H54 (cell line): Measurements from ENCODE around the gene GSDME.

Source experiments
- DNase-seq: peaks from one replicate; pipeline ENCODE4 v3.0.0; 2011; ENCODE audit warnings: low spot score, mixed read lengths; ENCODE audit not compliant: insufficient read length
- FAIRE-seq: peaks from 3 replicates; lab custom pipeline; 2011; peaks lifted over from hg19 to GRCh38; lab: Jason Lieb, UNC
- POLR2A ChIP-seq: IDR thresholded peaks from 2 replicates; pipeline ENCODE4 v1.6.1; 2011; ENCODE audit warnings: low read depth, mild to moderate bottlenecking, low read length

The GSDME gene

DNA sequence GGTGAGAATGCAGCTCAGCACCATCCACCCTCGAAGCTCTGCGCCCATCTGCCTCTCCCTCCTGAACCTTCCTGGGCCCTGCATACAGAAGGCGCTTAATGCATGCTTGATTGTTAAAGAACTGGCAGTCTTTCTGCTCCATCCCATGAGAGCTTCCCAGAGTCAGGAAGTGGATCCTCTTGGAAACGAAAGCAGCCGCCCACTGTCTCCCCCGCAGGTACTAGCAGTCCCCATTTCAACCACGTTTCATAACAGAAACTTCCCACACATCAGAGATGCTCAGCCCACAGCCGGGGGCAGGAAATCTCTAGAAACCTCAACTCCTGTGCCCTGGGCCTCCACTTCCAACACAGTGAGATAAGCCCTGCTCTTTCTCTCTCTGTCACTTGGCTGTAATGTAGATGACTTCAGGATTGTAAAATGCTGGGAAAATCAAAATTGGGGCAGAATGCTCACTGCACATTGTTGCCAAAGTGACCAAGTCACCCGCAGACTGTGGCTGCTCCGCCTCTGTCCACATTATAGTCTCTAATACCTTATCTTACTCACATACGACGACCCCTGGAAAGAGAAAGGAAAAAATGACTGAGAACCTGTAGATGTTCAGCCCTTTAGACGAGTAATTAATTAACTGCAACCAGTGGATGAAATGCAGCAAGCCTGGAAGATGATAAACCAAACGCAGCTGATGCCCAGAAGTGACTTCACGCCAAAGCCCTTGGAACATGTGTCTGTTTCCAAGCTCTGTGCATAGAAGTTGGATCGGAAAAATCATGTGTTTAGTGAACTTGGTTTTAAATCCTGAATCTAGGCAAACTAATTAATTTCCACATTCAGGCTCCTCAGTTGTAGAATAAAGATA lies 28.5 kb downstream of the GSDME start:
- TF ChIP-seq POLR2A, result no peak
- no peak for FAIRE-seq
- no peak for DNase-seq

GRCh38 chr7:24728121-24728500 lies 29.2 kb downstream of the GSDME start:
- TF ChIP-seq POLR2A, result no peak
- FAIRE-seq (no peak), DNase-seq (no peak)

DNA sequence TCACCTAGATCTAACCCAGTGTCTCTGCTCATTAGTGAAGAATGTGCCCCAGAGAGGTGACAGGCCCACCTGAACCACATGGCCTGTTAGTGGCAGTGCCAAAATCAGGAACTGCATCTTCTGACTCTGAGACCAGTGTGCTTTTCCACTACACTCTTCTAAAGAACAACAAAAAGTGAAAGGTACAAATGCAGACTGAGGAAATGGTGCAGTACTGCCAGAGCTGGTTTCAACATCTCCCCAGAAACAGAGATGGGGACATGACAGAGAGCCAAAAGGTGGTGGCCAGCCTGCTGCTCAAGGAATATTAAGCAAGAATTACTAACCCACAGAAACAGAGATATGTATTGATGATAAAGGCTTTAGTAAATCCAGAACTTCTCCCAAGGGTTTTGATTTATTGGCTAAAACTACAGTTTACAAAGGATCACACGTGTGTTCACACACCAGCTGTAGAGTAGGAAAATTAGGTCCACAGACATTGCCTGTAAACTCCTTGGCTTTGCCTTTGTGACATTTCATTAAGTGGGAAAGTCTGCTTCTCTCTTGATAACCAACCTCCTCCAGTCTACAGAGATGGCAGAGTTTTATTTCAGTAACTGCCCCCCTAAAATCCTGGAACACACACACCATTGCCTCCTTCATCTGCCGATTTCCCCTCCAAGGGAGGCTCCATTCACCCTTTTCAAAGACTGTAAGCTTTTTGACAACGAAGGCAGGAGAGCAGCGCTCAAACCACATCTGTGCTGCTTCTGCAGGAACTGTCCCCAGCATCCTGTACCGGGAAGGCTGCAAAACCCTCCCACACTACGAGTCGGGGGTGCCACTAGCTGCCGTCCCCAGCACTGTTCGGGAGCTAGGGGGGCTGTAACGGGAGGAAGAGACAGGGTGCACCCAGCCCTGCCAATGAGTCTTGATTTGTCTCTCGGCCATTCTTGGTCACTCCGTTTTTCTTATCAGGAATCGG lies 29.8 kb downstream of the GSDME start:
- FAIRE-seq (no peak), DNase-seq (no peak)
- no peak for TF ChIP-seq POLR2A

- no peak for DNase-seq
- no peak for FAIRE-seq
- no peak for TF ChIP-seq POLR2A
Measured at GRCh38 chr7:24725554-24726241, 31.6 kb downstream of the GSDME start.

DNA sequence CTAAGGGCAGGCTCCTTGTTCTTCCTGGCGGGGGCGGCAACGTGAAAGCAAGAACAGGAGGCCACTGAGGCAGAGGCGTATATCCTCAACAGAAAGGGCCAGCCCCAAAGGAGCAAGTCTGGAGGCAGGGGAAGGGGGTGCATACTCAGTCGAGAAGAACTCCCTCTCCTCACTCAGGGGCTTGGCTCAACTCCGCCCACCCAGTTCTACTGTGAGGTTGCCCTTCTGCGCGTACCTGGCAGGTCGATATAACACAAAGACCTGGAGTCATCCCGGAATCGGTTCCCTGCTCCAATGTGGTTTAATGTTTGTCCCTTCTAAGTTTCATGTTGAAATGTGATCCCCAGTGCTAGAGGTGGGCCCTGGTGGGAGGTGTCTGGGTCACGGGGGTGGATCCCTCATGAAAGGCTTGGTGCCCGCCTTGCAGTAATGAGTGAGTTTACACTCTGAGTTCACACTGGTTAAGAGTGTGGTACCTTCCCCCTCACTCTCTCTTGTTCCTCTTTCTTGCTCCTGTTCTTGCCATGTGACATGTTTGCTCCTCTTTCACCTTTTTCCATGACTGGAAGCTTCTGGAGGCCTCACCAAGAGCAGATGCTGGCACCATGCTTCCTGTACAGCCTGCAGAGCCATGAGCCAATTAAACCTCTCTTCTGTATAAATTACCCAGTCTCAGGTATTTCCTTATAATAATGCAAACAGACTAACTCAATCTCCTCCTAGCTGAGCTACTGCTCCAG lies 32.6 kb downstream of the GSDME start:
- TF ChIP-seq POLR2A, result no peak

DNA sequence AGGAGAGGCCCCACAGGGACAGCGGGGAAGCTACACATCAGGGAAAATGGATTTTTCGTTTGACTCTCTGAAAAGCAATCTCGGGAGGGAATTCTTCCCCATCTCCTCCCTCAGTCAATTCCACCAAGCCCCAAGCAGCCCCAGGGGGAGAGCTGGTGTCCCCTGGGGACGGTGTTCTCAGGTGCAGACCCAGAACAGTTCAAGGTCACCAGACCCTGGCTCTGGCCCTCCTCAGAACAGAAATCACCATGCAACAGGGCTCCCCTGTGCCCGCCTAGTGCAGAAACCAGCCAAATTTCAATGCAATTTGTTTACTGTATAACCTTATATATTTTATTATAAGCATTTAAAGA lies 34.1 kb downstream of the GSDME start:
- no peak for DNase-seq
- TF ChIP-seq POLR2A, result no peak
- no peak for FAIRE-seq

More for the DNA sequence above, 32.6 kb downstream of the GSDME start:
- DNase-seq (no peak), FAIRE-seq (no peak)

DNA sequence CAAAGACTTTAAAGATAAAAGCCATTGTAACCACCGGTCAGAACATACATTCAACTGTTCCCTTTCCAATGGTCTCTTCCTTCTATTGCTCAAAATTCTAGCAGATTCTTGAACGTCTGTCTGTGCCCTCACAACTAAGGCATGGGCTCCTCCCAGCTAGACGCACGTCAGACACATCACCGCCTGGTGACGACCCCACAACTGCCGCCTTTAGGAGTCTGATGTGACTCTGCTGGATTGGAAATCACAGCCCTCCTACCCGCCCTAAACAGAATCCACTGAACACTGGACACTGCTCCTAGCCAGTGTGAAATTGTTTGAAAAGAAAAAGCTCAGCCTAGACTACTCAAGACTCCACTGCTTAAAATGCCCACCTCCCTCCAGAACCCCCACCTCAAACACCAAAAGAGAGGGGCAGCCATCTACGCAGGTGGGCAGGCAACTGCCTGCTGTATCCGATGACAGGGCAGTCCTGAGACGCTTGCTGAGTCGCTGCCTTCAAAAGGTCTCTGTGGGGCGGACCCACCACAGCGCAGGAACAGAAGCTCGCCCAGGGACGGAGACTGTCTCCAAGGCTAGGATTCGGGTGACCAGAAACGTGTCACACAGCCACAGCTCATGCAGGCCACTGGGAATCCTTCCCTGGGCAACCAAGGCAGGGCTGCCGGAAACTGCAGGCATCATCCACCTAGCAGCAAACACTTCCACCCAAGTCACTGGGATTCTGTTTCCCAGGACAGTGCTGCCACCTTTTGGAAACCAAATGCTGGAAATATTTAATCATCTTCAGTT lies 34.7 kb downstream of the GSDME start:
- DNase-seq, result peak; percentile 40

GRCh38 chr7:24721481-24722001 lies 35.7 kb downstream of the GSDME start:
- DNase-seq, result no peak
- no peak for TF ChIP-seq POLR2A
- FAIRE-seq, result no peak

More for the DNA sequence above, 34.7 kb downstream of the GSDME start:
- FAIRE-seq, result no peak
- TF ChIP-seq POLR2A, result no peak

DNA sequence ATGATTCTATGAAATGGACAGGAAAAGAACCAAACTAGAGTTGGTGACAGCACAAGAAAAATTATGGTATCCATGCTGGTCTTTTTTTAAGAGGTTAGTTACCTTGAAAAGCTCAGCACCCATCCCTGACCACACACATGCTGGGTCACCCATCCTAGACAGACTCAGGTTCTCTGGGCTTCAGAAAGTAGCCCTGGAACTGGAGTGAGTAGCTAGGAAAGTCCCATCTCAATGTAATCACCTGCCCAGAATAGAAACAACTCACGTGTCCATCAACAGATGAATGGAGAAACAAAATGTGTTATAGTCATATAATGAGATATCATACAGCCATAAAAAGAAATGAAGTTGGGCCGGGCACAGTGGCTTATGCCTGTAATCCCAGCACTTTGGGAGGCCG lies 37.0 kb downstream of the GSDME start:
- no peak for FAIRE-seq
- no peak for DNase-seq
- TF ChIP-seq POLR2A, result no peak

DNA sequence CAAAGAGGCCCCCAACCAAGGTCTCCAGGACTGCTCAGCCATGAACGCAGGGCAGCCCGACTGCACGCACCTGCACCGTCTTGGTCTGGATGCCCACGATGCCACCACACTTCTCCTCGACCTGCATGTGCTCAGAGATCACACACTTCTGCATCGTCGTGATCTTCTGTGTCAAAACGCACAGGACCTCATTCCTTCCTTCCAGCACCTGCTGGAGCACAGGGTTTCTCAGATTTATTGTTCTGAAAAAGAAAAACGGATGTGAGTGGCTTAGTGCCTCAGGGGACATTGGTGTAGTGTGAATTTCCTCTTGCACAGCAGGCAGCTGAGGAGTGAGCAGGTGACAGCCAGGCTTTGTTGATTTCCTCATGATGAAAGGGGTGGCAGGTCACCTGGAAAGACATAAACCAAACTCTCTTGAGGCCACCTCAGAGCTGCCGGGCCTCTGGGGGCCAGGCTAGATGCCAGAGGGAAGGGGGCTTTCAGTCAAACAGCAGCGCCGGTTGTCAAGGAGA lies 38.2 kb downstream of the GSDME start:
- FAIRE-seq (no peak), DNase-seq (no peak)
- no peak for TF ChIP-seq POLR2A

- DNase-seq (no peak), FAIRE-seq (no peak)
Measured at GRCh38 chr7:24718431-24718831, 38.8 kb downstream of the GSDME start.

DNA sequence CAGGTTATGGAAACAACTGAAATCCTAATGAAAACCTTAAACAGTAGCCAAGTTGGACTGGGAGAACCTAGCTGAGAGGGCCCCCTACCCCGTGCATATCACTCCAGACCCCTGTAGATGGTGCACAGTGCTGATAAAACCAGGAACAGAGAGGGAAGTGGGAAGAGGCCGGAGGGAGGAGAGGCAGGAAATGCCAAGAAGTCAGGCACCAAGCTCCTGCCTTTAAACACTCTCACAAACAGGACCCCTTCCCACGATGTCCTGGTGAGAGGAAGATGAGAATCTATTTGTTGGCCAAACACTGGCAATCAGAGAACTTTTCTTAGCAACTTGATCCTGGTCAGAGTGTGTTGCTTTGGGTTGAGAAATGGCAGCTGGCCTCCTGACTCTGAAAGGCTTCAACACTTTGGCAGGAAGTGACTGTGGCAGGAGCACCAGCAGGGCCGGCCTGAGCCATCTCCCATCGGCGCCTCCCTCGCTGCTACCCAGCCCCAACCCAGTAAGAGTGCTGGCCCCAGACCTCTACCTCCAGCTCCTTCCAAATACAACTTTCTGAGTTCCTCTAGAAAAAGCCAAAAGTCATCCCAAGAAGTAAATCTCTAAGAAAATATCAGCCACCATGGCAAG lies 39.5 kb downstream of the GSDME start:
- no peak for TF ChIP-seq POLR2A
- no peak for DNase-seq
- no peak for FAIRE-seq

More at GRCh38 chr7:24718431-24718831, 38.8 kb downstream of the GSDME start:
- TF ChIP-seq POLR2A, result no peak
